GM12878 (cell line): ENCODE results near the gene CLEC14A.

ENCODE experiments used
- ATF2 ChIP-seq: IDR thresholded peaks from 2 replicates; pipeline ENCODE4 v1.6.1; 2012; ENCODE audit warnings: low read length, inconsistent platforms
- CTCF ChIP-seq, 3 experiments: IDR thresholded peaks in 2 of 3; conservative IDR thresholded peaks in 1 of 3; 2 replicates each; pipeline ENCODE4 v1.5.1; 2011; ENCODE audit warnings: low read depth in 3 of 3, low read length in 3 of 3, mild to moderate bottlenecking in 3 of 3, control low read depth in 2 of 3, moderate library complexity in 2 of 3, inconsistent platforms in 1 of 3, mixed read lengths in 1 of 3; ENCODE audit not compliant: control insufficient read depth in 2 of 3, insufficient read depth in 1 of 3; ENCODE audit errors: extremely low read depth in 1 of 3
- EP300 ChIP-seq, 2 experiments: fragments of 150-350 bp in 1 of 2; IDR thresholded peaks; 2 replicates each; pipeline ENCODE4 v1.6.1; 2011 to 2012; ENCODE audit warnings: low read depth in 2 of 2, low read length in 2 of 2, borderline replicate concordance in 1 of 2, improper control_type of control experiment in 1 of 2, inconsistent platforms in 1 of 2; ENCODE audit not compliant: control insufficient read depth in 1 of 2
- FOS ChIP-seq: IDR thresholded peaks from 3 replicates; pipeline ENCODE4 v1.6.1; 2011; ENCODE audit warnings: borderline replicate concordance; ENCODE audit not compliant: insufficient read length; ENCODE audit errors: extremely low read depth
- MYC ChIP-seq: IDR thresholded peaks from 2 replicates; pipeline ENCODE4 v1.6.1; 2011; ENCODE audit warnings: mild to moderate bottlenecking, low read length, moderate library complexity, inconsistent platforms; ENCODE audit not compliant: insufficient read depth, insufficient replicate concordance, insufficient read length, severe bottlenecking
- POLR2A ChIP-seq: IDR thresholded peaks from 2 replicates; pipeline ENCODE4 v1.6.1; 2011; ENCODE audit warnings: low read depth, mild to moderate bottlenecking, low read length
- POLR2AphosphoS5 ChIP-seq: IDR thresholded peaks from 2 replicates; pipeline ENCODE4 v1.6.1; 2011; ENCODE audit warnings: mild to moderate bottlenecking, low read length, inconsistent platforms
- SIN3A ChIP-seq: IDR thresholded peaks from 2 replicates; pipeline ENCODE4 v1.6.1; 2012; ENCODE audit warnings: low read depth, low read length, improper control_type of control experiment
- TCF12 ChIP-seq: IDR thresholded peaks from 2 replicates; pipeline ENCODE4 v1.6.1; 2011; ENCODE audit warnings: low read depth, mild to moderate bottlenecking, low read length
- ZNF384 ChIP-seq: IDR thresholded peaks from 2 replicates; pipeline ENCODE4 v1.6.1; 2012; ENCODE audit warnings: low read depth, mild to moderate bottlenecking, low read length, improper control_type of control experiment, borderline replicate concordance

- TF ChIP-seq CTCF (IDR thresholded peaks at IDR 0.05 in 2 of 3, conservative IDR thresholded peaks at IDR 0.05 in 1 of 3; ENCODE audit: control insufficient read depth in 2 of 3, extremely low read depth in 1 of 3, insufficient read depth in 1 of 3, low read depth in 3 of 3, low read length in 3 of 3): no peak
- TF ChIP-seq TCF12: no peak
- TF ChIP-seq POLR2AphosphoS5: no peak
- TF ChIP-seq POLR2A: no peak
- TF ChIP-seq ATF2: no peak
- TF ChIP-seq EP300 (IDR thresholded peaks at IDR 0.05; ENCODE audit: borderline replicate concordance in 1 of 2, control insufficient read depth in 1 of 2, low read depth in 2 of 2, low read length in 2 of 2): no peak
- no peak for TF ChIP-seq MYC
- no peak for TF ChIP-seq ZNF384
- TF ChIP-seq SIN3A: no peak
- no peak for TF ChIP-seq FOS
Observed at GRCh38 chr14:38291681-38292467, 36.0 kb upstream of the CLEC14A start.
